ENCODE results near the gene FSD1L.

The FSD1L gene

GRCh38 chr9:105447814-105448812, at the start of gene FSD1L:
Gene FSD1L (plus strand): TSS chr9:105448034. CDS start chr9:105448221, 187 bp downstream.
- peak; percentile 61 for DNase-seq

- DNase-seq = no peak
Measured at GRCh38 chr9:105399117-105399516, 48.7 kb upstream of the FSD1L start.

- no peak for DNase-seq
Measured at GRCh38 chr9:105401651-105402050, 46.2 kb upstream of the FSD1L start.

GRCh38 chr9:105403552-105404248, 44.1 kb upstream of the FSD1L start:
- no peak for DNase-seq

GRCh38 chr9:105405514-105406131, 42.2 kb upstream of the FSD1L start:
- DNase-seq = no peak

- DNase-seq = no peak
Measured at GRCh38 chr9:105406369-105406768, 41.5 kb upstream of the FSD1L start.

- peak; percentile 2 for DNase-seq
Measured at GRCh38 chr9:105413525-105413924, 34.3 kb upstream of the FSD1L start.

- no peak for DNase-seq
Measured at GRCh38 chr9:105414947-105415661, 32.7 kb upstream of the FSD1L start.

- DNase-seq = no peak
Measured at GRCh38 chr9:105415662-105415980, 32.2 kb upstream of the FSD1L start.

- DNase-seq = no peak
Measured at GRCh38 chr9:105416840-105417239, 31.0 kb upstream of the FSD1L start.

GRCh38 chr9:105418588-105419500, 29.0 kb upstream of the FSD1L start:
- no peak for DNase-seq

- no peak for DNase-seq
Measured at GRCh38 chr9:105419816-105420597, 27.8 kb upstream of the FSD1L start.

GRCh38 chr9:105421154-105421553, 26.7 kb upstream of the FSD1L start:
- no peak for DNase-seq

- DNase-seq = no peak
Measured at GRCh38 chr9:105421864-105422263, 26.0 kb upstream of the FSD1L start.

GRCh38 chr9:105425816-105426433, 21.9 kb upstream of the FSD1L start:
- DNase-seq = no peak

- no peak for DNase-seq
Measured at GRCh38 chr9:105426657-105427056, 21.2 kb upstream of the FSD1L start.

- no peak for DNase-seq
Measured at GRCh38 chr9:105431424-105432246, 16.2 kb upstream of the FSD1L start.

GRCh38 chr9:105432247-105432842, 15.5 kb upstream of the FSD1L start:
- no peak for DNase-seq

- no peak for DNase-seq
Measured at GRCh38 chr9:105435453-105435852, 12.4 kb upstream of the FSD1L start.
